HepG2 (cell line): ENCODE measurements around the gene P2RX3. TPM values are rescaled to one million over a fixed set of nuclear protein-coding genes. Genes with fewer than 3 reads are reported as not detected.

Experiments
- ARNT ChIP-seq: fragments of 450-650 bp; IDR thresholded peaks from 2 replicates; pipeline ENCODE4 v1.6.1; 2017
- KAT7 ChIP-seq: IDR thresholded peaks from 2 replicates; pipeline ENCODE4 v1.6.1; 2018; ENCODE audit warnings: borderline replicate concordance, missing compliant biosample characterization
- KLF12 ChIP-seq: sonication (generic); formaldehyde crosslinking; IDR thresholded peaks from 2 replicates; pipeline ENCODE4 v1.4.0; 2020; ENCODE audit warnings: missing genetic modification reagents, borderline replicate concordance
- MED1 ChIP-seq: sonication (generic); formaldehyde crosslinking; IDR thresholded peaks from 2 replicates; pipeline ENCODE4 v1.4.0; 2020; ENCODE audit warnings: missing genetic modification reagents
- MZF1 ChIP-seq: sonication (generic); formaldehyde crosslinking; IDR thresholded peaks from 2 replicates; pipeline ENCODE4 v1.8.1; 2023; ENCODE audit warnings: mild to moderate bottlenecking, missing genetic modification reagents, borderline replicate concordance
- PHF8 ChIP-seq: sonication (generic); formaldehyde crosslinking; IDR thresholded peaks from 2 replicates; pipeline ENCODE4 v1.5.0; 2020; ENCODE audit warnings: missing genetic modification reagents
- RBFOX2 ChIP-seq: fragments of 200-400 bp; formaldehyde crosslinking; IDR thresholded peaks from 2 replicates; pipeline ENCODE4 v1.6.1; 2017; ENCODE audit warnings: low read depth, mild to moderate bottlenecking, low read length
- ZFP36 ChIP-seq: fragments of 150-350 bp; IDR thresholded peaks from 2 replicates; pipeline ENCODE4 v1.6.1; 2018; ENCODE audit warnings: borderline replicate concordance, low read length, low read depth; ENCODE audit not compliant: partially characterized antibody
- ZFP36L1 ChIP-seq: sonication (generic); formaldehyde crosslinking; IDR thresholded peaks from 2 replicates; pipeline ENCODE4 v1.8.0; 2022; ENCODE audit warnings: mild to moderate bottlenecking, missing genetic modification reagents, moderate library complexity
- ZKSCAN1 ChIP-seq: fragments of 150-350 bp; IDR thresholded peaks from 2 replicates; pipeline ENCODE4 v1.6.1; 2014; ENCODE audit warnings: low read length
- ZNF232 ChIP-seq: sonication (generic); formaldehyde crosslinking; IDR thresholded peaks from 2 replicates; pipeline ENCODE4 v1.4.0; 2020; ENCODE audit warnings: missing genetic modification reagents, borderline replicate concordance
- ZNF644 ChIP-seq: IDR thresholded peaks from 2 replicates; pipeline ENCODE4 v1.6.1; 2016; ENCODE audit warnings: low read depth
- polyA plus RNA-seq, 8 experiments: library from polyadenylated mRNA; depleted of rRNA in 3 of 8; stranded (reverse) in 7 of 8; unstranded in 1 of 8; fragments of >200 nt; fragmentation: Illumina TruSeq in 4 of 8; extraction: Trizol in 4 of 8; gene quantifications; 2 replicates each; pipeline versions ENCODE4 v1.2.1 to v1.2.3, GENCODE V29; 2011 to 2016; ENCODE audit warnings: low read depth in 4 of 8, missing spikeins in 1 of 8, mixed read lengths in 1 of 8; ENCODE audit not compliant: insufficient read depth in 1 of 8
- total RNA-seq, 5 experiments: library from RNA; depleted of rRNA; stranded (reverse); fragments of >200 nt; fragmentation: Illumina TruSeq; extraction: Trizol; gene quantifications; 2 replicates each; pipeline ENCODE4 v1.2.3, GENCODE V29; 2016; ENCODE audit warnings: low read depth in 1 of 5
- TF ChIP-seq, protein P1 (sequence below): sonication (generic); IDR thresholded peaks from 2 replicates; pipeline ENCODE4 v1.6.1; 2016; ENCODE audit warnings: low read depth, borderline replicate concordance
- TF ChIP-seq, protein P2 (sequence below): sonication (generic); formaldehyde crosslinking; IDR thresholded peaks from 2 replicates; pipeline ENCODE4 v1.9.0; 2021; ENCODE audit warnings: missing genetic modification reagents, borderline replicate concordance
- TF ChIP-seq, protein P3 (sequence below): sonication (generic); formaldehyde crosslinking; IDR thresholded peaks from 2 replicates; pipeline ENCODE4 v1.5.0; 2020; ENCODE audit warnings: missing genetic modification reagents, mild to moderate bottlenecking, borderline replicate concordance
- TF ChIP-seq, protein P4 (sequence below): sonication (generic); formaldehyde crosslinking; IDR thresholded peaks from 2 replicates; pipeline ENCODE4 v1.4.0; 2020; ENCODE audit warnings: low read depth, mild to moderate bottlenecking, missing genetic modification reagents
- TF ChIP-seq, protein P5 (sequence below): sonication (generic); formaldehyde crosslinking; IDR thresholded peaks from 2 replicates; pipeline ENCODE4 v1.4.0; 2020; ENCODE audit warnings: missing genetic modification reagents, borderline replicate concordance
- TF ChIP-seq, protein P6 (sequence below): sonication (generic); formaldehyde crosslinking; IDR thresholded peaks from 2 replicates; pipeline ENCODE4 v1.5.1; 2020; ENCODE audit warnings: mild to moderate bottlenecking, missing genetic modification reagents, moderate library complexity
- TF ChIP-seq, protein P7 (sequence below): IDR thresholded peaks from 2 replicates; pipeline ENCODE4 v1.6.1; 2016; ENCODE audit warnings: missing compliant biosample characterization, missing genetic modification reagents, borderline replicate concordance

The P2RX3 gene
- total and polyA plus RNA-seq, 2 of the 13 experiments (the other 11 are each of a cell fraction or from before 2014, with no cell fraction given): 0.08 TPM; not detected in 1

DNA sequence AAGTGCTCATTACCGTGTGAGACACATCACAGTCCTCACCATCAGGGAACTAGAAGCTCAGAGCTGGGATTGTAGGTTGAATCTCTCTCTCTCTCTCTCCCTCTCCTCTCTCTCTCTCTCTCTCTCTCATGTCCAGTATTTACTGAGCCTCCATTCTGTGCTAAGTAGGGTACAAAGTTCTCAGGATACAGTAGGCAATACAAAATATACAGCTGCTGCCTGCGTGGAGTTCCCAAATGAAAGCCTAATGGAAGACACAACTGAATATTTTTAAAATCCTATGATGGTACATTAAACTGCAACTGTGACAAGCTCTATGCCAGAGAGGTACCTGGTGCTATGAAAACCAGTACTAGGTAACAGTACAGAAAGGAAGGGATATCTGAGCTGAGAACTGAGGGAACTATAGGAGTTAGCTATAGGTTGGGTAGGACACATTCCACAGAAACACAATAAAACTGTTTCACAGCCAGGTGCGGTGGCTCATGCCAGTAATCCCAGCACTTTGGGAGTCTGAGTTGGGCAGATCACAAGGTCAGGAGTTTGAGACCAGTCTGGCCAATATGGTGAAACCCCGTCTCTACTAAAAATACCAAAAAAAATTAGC lies 61.9 kb downstream of the P2RX3 start (continued):
- TF ChIP-seq, protein P1, sequence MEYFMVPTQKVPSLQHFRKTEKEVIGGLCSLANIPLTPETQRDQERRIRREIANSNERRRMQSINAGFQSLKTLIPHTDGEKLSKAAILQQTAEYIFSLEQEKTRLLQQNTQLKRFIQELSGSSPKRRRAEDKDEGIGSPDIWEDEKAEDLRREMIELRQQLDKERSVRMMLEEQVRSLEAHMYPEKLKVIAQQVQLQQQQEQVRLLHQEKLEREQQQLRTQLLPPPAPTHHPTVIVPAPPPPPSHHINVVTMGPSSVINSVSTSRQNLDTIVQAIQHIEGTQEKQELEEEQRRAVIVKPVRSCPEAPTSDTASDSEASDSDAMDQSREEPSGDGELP: no peak; the same call in 1 of the 2 replicates
- TF ChIP-seq ARNT (no peak), ZKSCAN1 (no peak), ZNF644 (CRISPR knock-in tag) (peak; percentile 87), MZF1 (CRISPR knock-in tag) (no peak), ZFP36L1 (no peak), MED1 (CRISPR knock-in tag) (peak; percentile 69), RBFOX2 (no peak), KLF12 (CRISPR knock-in tag) (no peak), KAT7 (no peak), ZNF232 (CRISPR knock-in tag) (no peak), ZFP36 (no peak), PHF8 (CRISPR knock-in tag) (no peak)
- TF ChIP-seq, protein P2, sequence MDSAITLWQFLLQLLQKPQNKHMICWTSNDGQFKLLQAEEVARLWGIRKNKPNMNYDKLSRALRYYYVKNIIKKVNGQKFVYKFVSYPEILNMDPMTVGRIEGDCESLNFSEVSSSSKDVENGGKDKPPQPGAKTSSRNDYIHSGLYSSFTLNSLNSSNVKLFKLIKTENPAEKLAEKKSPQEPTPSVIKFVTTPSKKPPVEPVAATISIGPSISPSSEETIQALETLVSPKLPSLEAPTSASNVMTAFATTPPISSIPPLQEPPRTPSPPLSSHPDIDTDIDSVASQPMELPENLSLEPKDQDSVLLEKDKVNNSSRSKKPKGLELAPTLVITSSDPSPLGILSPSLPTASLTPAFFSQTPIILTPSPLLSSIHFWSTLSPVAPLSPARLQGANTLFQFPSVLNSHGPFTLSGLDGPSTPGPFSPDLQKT (CRISPR knock-in tag): no peak
- TF ChIP-seq, protein P3, sequence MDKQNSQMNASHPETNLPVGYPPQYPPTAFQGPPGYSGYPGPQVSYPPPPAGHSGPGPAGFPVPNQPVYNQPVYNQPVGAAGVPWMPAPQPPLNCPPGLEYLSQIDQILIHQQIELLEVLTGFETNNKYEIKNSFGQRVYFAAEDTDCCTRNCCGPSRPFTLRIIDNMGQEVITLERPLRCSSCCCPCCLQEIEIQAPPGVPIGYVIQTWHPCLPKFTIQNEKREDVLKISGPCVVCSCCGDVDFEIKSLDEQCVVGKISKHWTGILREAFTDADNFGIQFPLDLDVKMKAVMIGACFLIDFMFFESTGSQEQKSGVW (CRISPR knock-in tag): no peak
- TF ChIP-seq, protein P4, sequence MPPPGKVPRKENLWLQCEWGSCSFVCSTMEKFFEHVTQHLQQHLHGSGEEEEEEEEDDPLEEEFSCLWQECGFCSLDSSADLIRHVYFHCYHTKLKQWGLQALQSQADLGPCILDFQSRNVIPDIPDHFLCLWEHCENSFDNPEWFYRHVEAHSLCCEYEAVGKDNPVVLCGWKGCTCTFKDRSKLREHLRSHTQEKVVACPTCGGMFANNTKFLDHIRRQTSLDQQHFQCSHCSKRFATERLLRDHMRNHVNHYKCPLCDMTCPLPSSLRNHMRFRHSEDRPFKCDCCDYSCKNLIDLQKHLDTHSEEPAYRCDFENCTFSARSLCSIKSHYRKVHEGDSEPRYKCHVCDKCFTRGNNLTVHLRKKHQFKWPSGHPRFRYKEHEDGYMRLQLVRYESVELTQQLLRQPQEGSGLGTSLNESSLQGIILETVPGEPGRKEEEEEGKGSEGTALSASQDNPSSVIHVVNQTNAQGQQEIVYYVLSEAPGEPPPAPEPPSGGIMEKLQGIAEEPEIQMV (CRISPR knock-in tag): no peak
- TF ChIP-seq, protein P5, sequence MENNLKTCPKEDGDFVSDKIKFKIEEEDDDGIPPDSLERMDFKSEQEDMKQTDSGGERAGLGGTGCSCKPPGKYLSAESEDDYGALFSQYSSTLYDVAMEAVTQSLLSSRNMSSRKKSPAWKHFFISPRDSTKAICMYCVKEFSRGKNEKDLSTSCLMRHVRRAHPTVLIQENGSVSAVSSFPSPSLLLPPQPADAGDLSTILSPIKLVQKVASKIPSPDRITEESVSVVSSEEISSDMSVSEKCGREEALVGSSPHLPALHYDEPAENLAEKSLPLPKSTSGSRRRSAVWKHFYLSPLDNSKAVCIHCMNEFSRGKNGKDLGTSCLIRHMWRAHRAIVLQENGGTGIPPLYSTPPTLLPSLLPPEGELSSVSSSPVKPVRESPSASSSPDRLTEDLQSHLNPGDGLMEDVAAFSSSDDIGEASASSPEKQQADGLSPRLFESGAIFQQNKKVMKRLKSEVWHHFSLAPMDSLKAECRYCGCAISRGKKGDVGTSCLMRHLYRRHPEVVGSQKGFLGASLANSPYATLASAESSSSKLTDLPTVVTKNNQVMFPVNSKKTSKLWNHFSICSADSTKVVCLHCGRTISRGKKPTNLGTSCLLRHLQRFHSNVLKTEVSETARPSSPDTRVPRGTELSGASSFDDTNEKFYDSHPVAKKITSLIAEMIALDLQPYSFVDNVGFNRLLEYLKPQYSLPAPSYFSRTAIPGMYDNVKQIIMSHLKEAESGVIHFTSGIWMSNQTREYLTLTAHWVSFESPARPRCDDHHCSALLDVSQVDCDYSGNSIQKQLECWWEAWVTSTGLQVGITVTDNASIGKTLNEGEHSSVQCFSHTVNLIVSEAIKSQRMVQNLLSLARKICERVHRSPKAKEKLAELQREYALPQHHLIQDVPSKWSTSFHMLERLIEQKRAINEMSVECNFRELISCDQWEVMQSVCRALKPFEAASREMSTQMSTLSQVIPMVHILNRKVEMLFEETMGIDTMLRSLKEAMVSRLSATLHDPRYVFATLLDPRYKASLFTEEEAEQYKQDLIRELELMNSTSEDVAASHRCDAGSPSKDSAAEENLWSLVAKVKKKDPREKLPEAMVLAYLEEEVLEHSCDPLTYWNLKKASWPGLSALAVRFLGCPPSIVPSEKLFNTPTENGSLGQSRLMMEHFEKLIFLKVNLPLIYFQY (CRISPR knock-in tag): no peak
- TF ChIP-seq, protein P6, sequence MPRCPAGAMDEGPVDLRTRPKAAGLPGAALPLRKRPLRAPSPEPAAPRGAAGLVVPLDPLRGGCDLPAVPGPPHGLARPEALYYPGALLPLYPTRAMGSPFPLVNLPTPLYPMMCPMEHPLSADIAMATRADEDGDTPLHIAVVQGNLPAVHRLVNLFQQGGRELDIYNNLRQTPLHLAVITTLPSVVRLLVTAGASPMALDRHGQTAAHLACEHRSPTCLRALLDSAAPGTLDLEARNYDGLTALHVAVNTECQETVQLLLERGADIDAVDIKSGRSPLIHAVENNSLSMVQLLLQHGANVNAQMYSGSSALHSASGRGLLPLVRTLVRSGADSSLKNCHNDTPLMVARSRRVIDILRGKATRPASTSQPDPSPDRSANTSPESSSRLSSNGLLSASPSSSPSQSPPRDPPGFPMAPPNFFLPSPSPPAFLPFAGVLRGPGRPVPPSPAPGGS (CRISPR knock-in tag): no peak
- TF ChIP-seq, protein P7, sequence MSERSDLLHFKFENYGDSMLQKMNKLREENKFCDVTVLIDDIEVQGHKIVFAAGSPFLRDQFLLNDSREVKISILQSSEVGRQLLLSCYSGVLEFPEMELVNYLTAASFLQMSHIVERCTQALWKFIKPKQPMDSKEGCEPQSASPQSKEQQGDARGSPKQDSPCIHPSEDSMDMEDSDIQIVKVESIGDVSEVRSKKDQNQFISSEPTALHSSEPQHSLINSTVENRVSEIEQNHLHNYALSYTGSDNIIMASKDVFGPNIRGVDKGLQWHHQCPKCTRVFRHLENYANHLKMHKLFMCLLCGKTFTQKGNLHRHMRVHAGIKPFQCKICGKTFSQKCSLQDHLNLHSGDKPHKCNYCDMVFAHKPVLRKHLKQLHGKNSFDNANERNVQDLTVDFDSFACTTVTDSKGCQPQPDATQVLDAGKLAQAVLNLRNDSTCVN (CRISPR knock-in tag): no peak
